GM23338 (cell line): ENCODE results near the gene ZCCHC24. TPM values are rescaled to one million over a fixed set of nuclear protein-coding genes. Genes with fewer than 3 reads are reported as not detected.

Source experiments
- ATAC-seq: fragments of 200-7000 bp; cut with Tn5 transposase; 3 replicates; pipeline ENCODE4 v1.9.1; 2020
- DNase-seq: peaks from one replicate; pipeline ENCODE4 v3.0.0-alpha.2; 2015; ENCODE audit warnings: low spot score
- H2AFZ ChIP-seq: fragments of 200-600 bp; sonication (generic); 2 replicates; pipeline ENCODE4 v1.8.0; 2016; ENCODE audit warnings: antibody characterized with exemption, mild to moderate bottlenecking, moderate library complexity
- H3F3A ChIP-seq: fragments of 200-600 bp; sonication (generic); replicated peaks from 2 replicates; pipeline ENCODE4 v1.8.0; 2017; ENCODE audit warnings: antibody characterized with exemption, mixed run types, low read depth
- H3K27ac ChIP-seq: fragments of 200-600 bp; sonication (generic); 2 replicates; pipeline ENCODE4 v1.6.1; 2016; ENCODE audit warnings: low read depth
- H3K27me3 ChIP-seq: fragments of 200-600 bp; sonication (generic); 2 replicates; pipeline ENCODE4 v1.8.0; 2016; ENCODE audit warnings: mild to moderate bottlenecking, mixed run types, moderate library complexity; ENCODE audit not compliant: insufficient read depth
- H3K36me3 ChIP-seq: fragments of 200-600 bp; sonication (generic); 2 replicates; pipeline ENCODE4 v1.8.0; 2016; ENCODE audit warnings: mild to moderate bottlenecking; ENCODE audit not compliant: insufficient read depth
- H3K4me1 ChIP-seq: fragments of 200-600 bp; sonication (generic); 2 replicates; pipeline ENCODE4 v1.8.0; 2016; ENCODE audit warnings: mild to moderate bottlenecking, moderate library complexity; ENCODE audit not compliant: insufficient read depth
- H3K4me2 ChIP-seq: fragments of 200-600 bp; sonication (generic); 2 replicates; pipeline ENCODE4 v1.7.1; 2017; ENCODE audit warnings: mixed run types
- H3K4me3 ChIP-seq: fragments of 200-600 bp; sonication (generic); 2 replicates; pipeline ENCODE4 v1.6.1; 2016; ENCODE audit warnings: mixed run types
- H3K79me2 ChIP-seq: fragments of 200-600 bp; sonication (generic); replicated peaks from 2 replicates; pipeline ENCODE4 v1.8.0; 2017; ENCODE audit warnings: mild to moderate bottlenecking; ENCODE audit not compliant: insufficient read depth
- H3K9me2 ChIP-seq: fragments of 200-600 bp; sonication (generic); 2 replicates; pipeline ENCODE4 v1.8.0; 2017; ENCODE audit not compliant: insufficient read depth
- H4K20me1 ChIP-seq: fragments of 200-600 bp; sonication (generic); replicated peaks from 2 replicates; pipeline ENCODE4 v1.8.0; 2017; ENCODE audit warnings: mild to moderate bottlenecking; ENCODE audit not compliant: insufficient read depth
- H3K27ac Mint-ChIP-seq: 2 replicates; pipeline ENCODE4 v1.8.0; 2020; ENCODE audit warnings: inconsistent platforms, mild to moderate bottlenecking, moderate library complexity, mixed read lengths
- H3K27me3 Mint-ChIP-seq: 3 replicates; pipeline ENCODE4 v1.8.0; 2022; ENCODE audit warnings: low read depth, mild to moderate bottlenecking, moderate library complexity, mixed read lengths, inconsistent platforms; ENCODE audit not compliant: insufficient read depth, poor library complexity
- H3K36me3 Mint-ChIP-seq: 3 replicates; pipeline ENCODE4 v1.8.0; 2021; ENCODE audit warnings: low read depth, mild to moderate bottlenecking, inconsistent platforms, moderate library complexity, mixed read lengths
- H3K4me1 Mint-ChIP-seq: 3 replicates; pipeline ENCODE4 v1.8.0; 2020; ENCODE audit warnings: mild to moderate bottlenecking, inconsistent platforms, mixed read lengths
- H3K4me3 Mint-ChIP-seq: 3 replicates; pipeline ENCODE4 v1.8.0; 2021; ENCODE audit warnings: moderate library complexity, mild to moderate bottlenecking, inconsistent platforms, mixed read lengths
- H3K9me3 Mint-ChIP-seq: 3 replicates; pipeline ENCODE4 v1.8.0; 2020; ENCODE audit warnings: moderate library complexity, mild to moderate bottlenecking, inconsistent platforms, mixed read lengths
- JUNB ChIP-seq: IDR thresholded peaks from one replicate; pipeline ENCODE4 v1.6.1; 2016; ENCODE audit warnings: antibody characterized with exemption; ENCODE audit not compliant: unreplicated experiment
- POLR2AphosphoS5 ChIP-seq: IDR thresholded peaks from 2 replicates; pipeline ENCODE4 v1.6.1; 2016; ENCODE audit warnings: antibody characterized with exemption, low read depth
- ZNF462 ChIP-seq: fragments of 250-450 bp; sonication (Bioruptor Pico); IDR thresholded peaks from 2 replicates; pipeline ENCODE4 v1.5.0; 2020; ENCODE audit warnings: mild to moderate bottlenecking, moderate library complexity
- polyA plus RNA-seq: library from polyadenylated mRNA; unstranded; fragments of >200 nt; fragmentation: Nextera tagmentation; extraction: Ambion mirVana; gene quantifications from 2 replicates; pipeline ENCODE4 v1.2.1, GENCODE V29; 2016
- total RNA-seq: library from RNA; depleted of rRNA; stranded (reverse); fragments of >200 nt; shearing (Covaris generic); gene quantifications from 2 replicates; pipeline ENCODE4 v1.2.3, GENCODE V29; 2014
- TF ChIP-seq, protein P1 (sequence below), 2 experiments: fragments of 200-600 bp in 1 of 2; sonication (generic) in 1 of 2; conservative IDR thresholded peaks; 2 replicates each; pipeline versions ENCODE4 v1.5.1 to v1.6.1; 2016 to 2017; ENCODE audit warnings: antibody characterized with exemption in 2 of 2, low read depth in 2 of 2, mild to moderate bottlenecking in 2 of 2, moderate library complexity in 1 of 2

ZCCHC24 gene
- total and polyA plus RNA-seq, 2 experiments from 2014 or later: 2.0 to 10.1 TPM

GRCh38 chr10:79448732-79449049 lies 3.3 kb upstream of the ZCCHC24 start:
- DNase-seq: no peak
- H3K9me3 Mint-ChIP-seq: peaks cover 3% of the 10 kb centered on the region; the same call in 1 of the 3 replicates
- no peak for ATAC-seq
- H3K4me1 ChIP-seq: peaks cover 20% of the 10 kb centered on the region
- H3K27ac ChIP-seq: no peak overlapping the region
- H3K4me3 Mint-ChIP-seq: no peak overlapping the region
- no peaks in the 10 kb centered on the region for H3K36me3 ChIP-seq
- H3K27me3 ChIP-seq: peaks cover 28% of the 10 kb centered on the region
- no peak overlapping the region for H2AFZ ChIP-seq
- H3K4me1 Mint-ChIP-seq: peaks cover 32% of the 10 kb centered on the region
- TF ChIP-seq JUNB (no peak), POLR2AphosphoS5 (no peak), ZNF462 (no peak)
- TF ChIP-seq, protein P1, sequence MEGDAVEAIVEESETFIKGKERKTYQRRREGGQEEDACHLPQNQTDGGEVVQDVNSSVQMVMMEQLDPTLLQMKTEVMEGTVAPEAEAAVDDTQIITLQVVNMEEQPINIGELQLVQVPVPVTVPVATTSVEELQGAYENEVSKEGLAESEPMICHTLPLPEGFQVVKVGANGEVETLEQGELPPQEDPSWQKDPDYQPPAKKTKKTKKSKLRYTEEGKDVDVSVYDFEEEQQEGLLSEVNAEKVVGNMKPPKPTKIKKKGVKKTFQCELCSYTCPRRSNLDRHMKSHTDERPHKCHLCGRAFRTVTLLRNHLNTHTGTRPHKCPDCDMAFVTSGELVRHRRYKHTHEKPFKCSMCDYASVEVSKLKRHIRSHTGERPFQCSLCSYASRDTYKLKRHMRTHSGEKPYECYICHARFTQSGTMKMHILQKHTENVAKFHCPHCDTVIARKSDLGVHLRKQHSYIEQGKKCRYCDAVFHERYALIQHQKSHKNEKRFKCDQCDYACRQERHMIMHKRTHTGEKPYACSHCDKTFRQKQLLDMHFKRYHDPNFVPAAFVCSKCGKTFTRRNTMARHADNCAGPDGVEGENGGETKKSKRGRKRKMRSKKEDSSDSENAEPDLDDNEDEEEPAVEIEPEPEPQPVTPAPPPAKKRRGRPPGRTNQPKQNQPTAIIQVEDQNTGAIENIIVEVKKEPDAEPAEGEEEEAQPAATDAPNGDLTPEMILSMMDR (conservative IDR thresholded peaks at IDR 0.05; ENCODE audit: low read depth in 2 of 2): no peak
- no peak overlapping the region for H3K27ac Mint-ChIP-seq
- no peaks in the 10 kb centered on the region for H3K79me2 ChIP-seq
- H3F3A ChIP-seq: no peaks in the 10 kb centered on the region
- peaks cover 39% of the 10 kb centered on the region for H3K27me3 Mint-ChIP-seq
- no peak overlapping the region for H3K4me3 ChIP-seq
- no peaks in the 10 kb centered on the region for H3K9me2 ChIP-seq
- H3K36me3 Mint-ChIP-seq: no peaks in the 10 kb centered on the region
- no peaks in the 10 kb centered on the region; the same call in 1 of the 2 replicates for H4K20me1 ChIP-seq
- no peak overlapping the region; the same call in 1 of the 2 replicates for H3K4me2 ChIP-seq
